Hepatocyte (in vitro differentiated cells): ENCODE results near the gene PLD1.

Experiments
- EZH2 ChIP-seq: fragments of 200-600 bp; sonication (generic); IDR thresholded peaks from 2 replicates; pipeline ENCODE4 v1.6.1; 2016; ENCODE audit warnings: antibody characterized with exemption, mild to moderate bottlenecking, borderline replicate concordance
- EZH2phosphoT487 ChIP-seq: fragments of 200-600 bp; sonication (generic); IDR thresholded peaks from one replicate; pipeline ENCODE4 v1.6.1; 2018; ENCODE audit warnings: antibody characterized with exemption, mild to moderate bottlenecking, low read depth, moderate library complexity; ENCODE audit not compliant: unreplicated experiment, severe bottlenecking
- TF ChIP-seq, protein P1 (sequence below): fragments of 200-600 bp; sonication (generic); IDR thresholded peaks from 2 replicates; pipeline ENCODE4 v1.5.1; 2016; ENCODE audit warnings: antibody characterized with exemption, mild to moderate bottlenecking; ENCODE audit not compliant: poor library complexity

DNA sequence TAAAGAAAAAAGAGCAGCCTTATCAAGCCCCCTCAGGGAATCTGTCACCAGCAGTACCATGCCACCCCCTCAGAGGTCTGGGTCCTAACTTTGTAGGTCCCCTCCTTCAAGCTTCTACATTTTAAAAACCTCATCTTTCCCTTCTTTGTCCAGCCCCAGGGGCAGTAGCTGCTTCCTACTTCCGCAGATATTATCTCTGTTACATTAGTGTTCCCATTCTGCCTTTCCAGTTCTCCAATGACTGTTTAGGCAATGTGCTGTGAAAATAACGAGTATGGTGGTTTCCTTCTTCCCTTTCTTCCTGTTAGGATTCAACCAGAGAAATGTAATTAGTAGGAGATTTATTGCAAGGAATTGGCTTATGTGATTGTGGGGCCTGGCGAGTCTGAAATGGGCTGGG, 224.0 kb downstream of the PLD1 start:
- TF ChIP-seq, protein P1, sequence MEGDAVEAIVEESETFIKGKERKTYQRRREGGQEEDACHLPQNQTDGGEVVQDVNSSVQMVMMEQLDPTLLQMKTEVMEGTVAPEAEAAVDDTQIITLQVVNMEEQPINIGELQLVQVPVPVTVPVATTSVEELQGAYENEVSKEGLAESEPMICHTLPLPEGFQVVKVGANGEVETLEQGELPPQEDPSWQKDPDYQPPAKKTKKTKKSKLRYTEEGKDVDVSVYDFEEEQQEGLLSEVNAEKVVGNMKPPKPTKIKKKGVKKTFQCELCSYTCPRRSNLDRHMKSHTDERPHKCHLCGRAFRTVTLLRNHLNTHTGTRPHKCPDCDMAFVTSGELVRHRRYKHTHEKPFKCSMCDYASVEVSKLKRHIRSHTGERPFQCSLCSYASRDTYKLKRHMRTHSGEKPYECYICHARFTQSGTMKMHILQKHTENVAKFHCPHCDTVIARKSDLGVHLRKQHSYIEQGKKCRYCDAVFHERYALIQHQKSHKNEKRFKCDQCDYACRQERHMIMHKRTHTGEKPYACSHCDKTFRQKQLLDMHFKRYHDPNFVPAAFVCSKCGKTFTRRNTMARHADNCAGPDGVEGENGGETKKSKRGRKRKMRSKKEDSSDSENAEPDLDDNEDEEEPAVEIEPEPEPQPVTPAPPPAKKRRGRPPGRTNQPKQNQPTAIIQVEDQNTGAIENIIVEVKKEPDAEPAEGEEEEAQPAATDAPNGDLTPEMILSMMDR: no peak
- TF ChIP-seq EZH2phosphoT487: no peak
- TF ChIP-seq EZH2: no peak
